HepG2 (cell line): ENCODE data around the gene MTG1. TPM values are rescaled to one million over a fixed set of nuclear protein-coding genes. Genes with fewer than 3 reads are reported as not detected.
A peak's percentile ranks its signal among the peaks of the same experiment; 100 is the strongest.

Source experiments
- microRNA-seq: library from miRNA; unstranded; fragments of <30 nt; microRNA quantifications from one replicate; pipeline ENCODE4, GENCODE V29; 2020
- polyA plus RNA-seq, 8 experiments: library from polyadenylated mRNA; depleted of rRNA in 3 of 8; stranded (reverse) in 7 of 8; unstranded in 1 of 8; fragments of >200 nt; fragmentation: Illumina TruSeq in 4 of 8; extraction: Trizol in 4 of 8; gene quantifications; 2 replicates each; pipeline versions ENCODE4 v1.2.1 to v1.2.3, GENCODE V29; 2011 to 2016; ENCODE audit warnings: low read depth in 4 of 8, missing spikeins in 1 of 8, mixed read lengths in 1 of 8; ENCODE audit not compliant: insufficient read depth in 1 of 8
- small RNA-seq, 3 experiments: library from RNA; depleted of rRNA; stranded (forward); fragments of <200 nt; gene quantifications; one replicate each; pipeline ENCODE3, GENCODE V24; 2012; ENCODE audit warnings: low read depth in 2 of 3, low replicate concordance in 1 of 3; ENCODE audit not compliant: insufficient read length in 3 of 3, insufficient read depth in 2 of 3
- total RNA-seq, 5 experiments: library from RNA; depleted of rRNA; stranded (reverse); fragments of >200 nt; fragmentation: Illumina TruSeq; extraction: Trizol; gene quantifications; 2 replicates each; pipeline ENCODE4 v1.2.3, GENCODE V29; 2016; ENCODE audit warnings: low read depth in 1 of 5

MTG1 gene
- total and polyA plus RNA-seq, 2 of the 13 experiments (the other 11 are each of a cell fraction or from before 2014, with no cell fraction given), result 42.0 to 103 TPM

Small RNAs within 50 kb of the gene (microRNA-seq; reads per million reads assigned to microRNA genes)
- 11.9 reads per million, percentile 48 among the genes with 10 or more reads in this experiment for gene MIR3944

Small RNAs within 50 kb of the gene (small RNA-seq; reads per million reads assigned to genes)
- gene AL360181.4 (0 reads per million in 3 experiments), gene BANF1P2 (0 reads per million in 3 experiments), gene MIR3944 (0 reads per million in 3 experiments)

Other genes starting within 250 kb of the MTG1 start
- 0.44 TPM in 1 of 2 replicates, not detected in the other for gene KNDC1, start 233.9 kb upstream of the MTG1 start, total RNA-seq (2016; rRNA removed; fragmentation: Illumina TruSeq; extraction: Trizol)
- 0.56 and 0.69 TPM in 2 replicates for gene KNDC1, start 233.9 kb upstream of the MTG1 start, polyA plus RNA-seq (2011; rRNA removed)
- gene UTF1, start 163.9 kb upstream of the MTG1 start, total RNA-seq (2016; rRNA removed; fragmentation: Illumina TruSeq; extraction: Trizol), result not detected in 2 replicates
- gene UTF1, start 163.9 kb upstream of the MTG1 start, polyA plus RNA-seq (2011; rRNA removed), result not detected in 2 replicates
- not detected in 2 replicates for gene VENTX, start 156.3 kb upstream of the MTG1 start, total RNA-seq (2016; rRNA removed; fragmentation: Illumina TruSeq; extraction: Trizol)
- not detected in 2 replicates for gene VENTX, start 156.3 kb upstream of the MTG1 start, polyA plus RNA-seq (2011; rRNA removed)
- gene ADAM8, start 117.3 kb upstream of the MTG1 start, total RNA-seq (2016; rRNA removed; fragmentation: Illumina TruSeq; extraction: Trizol), result 0.07 and 0.93 TPM in 2 replicates
- gene ADAM8, start 117.3 kb upstream of the MTG1 start, polyA plus RNA-seq (2011; rRNA removed), result 0.24 and 0.65 TPM in 2 replicates
- gene TUBGCP2, start 85.3 kb upstream of the MTG1 start, total RNA-seq (2016; rRNA removed; fragmentation: Illumina TruSeq; extraction: Trizol), result 34.5 and 44.1 TPM in 2 replicates
- gene TUBGCP2, start 85.3 kb upstream of the MTG1 start, polyA plus RNA-seq (2011; rRNA removed), result 21.3 and 22.6 TPM in 2 replicates
- gene ZNF511, start 85.2 kb upstream of the MTG1 start, total RNA-seq (2016; rRNA removed; fragmentation: Illumina TruSeq; extraction: Trizol), result 53.4 and 66.4 TPM in 2 replicates
- gene ZNF511, start 85.2 kb upstream of the MTG1 start, polyA plus RNA-seq (2011; rRNA removed), result 35.6 and 37.0 TPM in 2 replicates
- gene CALY, start 57.3 kb upstream of the MTG1 start, total RNA-seq (2016; rRNA removed; fragmentation: Illumina TruSeq; extraction: Trizol), result not detected in 2 replicates
- gene CALY, start 57.3 kb upstream of the MTG1 start, polyA plus RNA-seq (2011; rRNA removed), result 0.08 and 0.21 TPM in 2 replicates
- 22.4 and 48.2 TPM in 2 replicates for gene PRAP1, start 46.8 kb upstream of the MTG1 start, total RNA-seq (2016; rRNA removed; fragmentation: Illumina TruSeq; extraction: Trizol)
- 20.8 and 26.7 TPM in 2 replicates for gene PRAP1, start 46.8 kb upstream of the MTG1 start, polyA plus RNA-seq (2011; rRNA removed)
- 60.4 and 64.2 TPM in 2 replicates for gene FUOM, start 36.1 kb upstream of the MTG1 start, total RNA-seq (2016; rRNA removed; fragmentation: Illumina TruSeq; extraction: Trizol)
- 27.5 and 29.3 TPM in 2 replicates for gene FUOM, start 36.1 kb upstream of the MTG1 start, polyA plus RNA-seq (2011; rRNA removed)
- 195 and 233 TPM in 2 replicates for gene ECHS1, start 20.8 kb upstream of the MTG1 start, total RNA-seq (2016; rRNA removed; fragmentation: Illumina TruSeq; extraction: Trizol)
- gene ECHS1, start 20.8 kb upstream of the MTG1 start, polyA plus RNA-seq (2011; rRNA removed), result 26.4 and 32.7 TPM in 2 replicates
- 0.49 and 0.52 TPM in 2 replicates for gene PAOX, start 14.9 kb upstream of the MTG1 start, total RNA-seq (2016; rRNA removed; fragmentation: Illumina TruSeq; extraction: Trizol)
- gene PAOX, start 14.9 kb upstream of the MTG1 start, polyA plus RNA-seq (2011; rRNA removed), result 0.77 and 1.1 TPM in 2 replicates
- not detected in 2 replicates for gene SPRN, start 30.5 kb downstream of the MTG1 start, total RNA-seq (2016; rRNA removed; fragmentation: Illumina TruSeq; extraction: Trizol)
- not detected in 2 replicates for gene SPRN, start 30.5 kb downstream of the MTG1 start, polyA plus RNA-seq (2011; rRNA removed)
- gene SCART1, start 59.8 kb downstream of the MTG1 start, total RNA-seq (2016; rRNA removed; fragmentation: Illumina TruSeq; extraction: Trizol), result 0.32 and 0.46 TPM in 2 replicates
- gene SCART1, start 59.8 kb downstream of the MTG1 start, polyA plus RNA-seq (2011; rRNA removed), result 1.1 and 1.4 TPM in 2 replicates
- gene CYP2E1, start 133.2 kb downstream of the MTG1 start, total RNA-seq (2016; rRNA removed; fragmentation: Illumina TruSeq; extraction: Trizol), result 0.27 TPM in 1 of 2 replicates, not detected in the other
- 0.63 and 0.74 TPM in 2 replicates for gene CYP2E1, start 133.2 kb downstream of the MTG1 start, polyA plus RNA-seq (2011; rRNA removed)
- not detected in 2 replicates for gene SYCE1, start 171.4 kb downstream of the MTG1 start, total RNA-seq (2016; rRNA removed; fragmentation: Illumina TruSeq; extraction: Trizol)
- not detected in 2 replicates for gene SYCE1, start 171.4 kb downstream of the MTG1 start, polyA plus RNA-seq (2011; rRNA removed)
- gene FRG2B, start 232.6 kb downstream of the MTG1 start, total RNA-seq (2016; rRNA removed; fragmentation: Illumina TruSeq; extraction: Trizol), result not detected in 2 replicates
- gene FRG2B, start 232.6 kb downstream of the MTG1 start, polyA plus RNA-seq (2011; rRNA removed), result not detected in 2 replicates